MM.1S (cell line): ENCODE measurements around the gene CREM.

ENCODE experiments used
- DNase-seq: peaks from one replicate; pipeline ENCODE4 v3.0.0-alpha.2; 2015
- H2AFZ ChIP-seq: fragments of 300-600 bp; sonication (generic); 2 replicates; pipeline ENCODE4 v1.6.0; 2016; ENCODE audit warnings: antibody characterized with exemption, low read length
- H3F3A ChIP-seq: fragments of 300-600 bp; sonication (generic); 2 replicates; pipeline ENCODE4 v1.6.1; 2016; ENCODE audit warnings: mild to moderate bottlenecking, antibody characterized with exemption, low read length, moderate library complexity, mixed read lengths; ENCODE audit not compliant: insufficient read depth
- H3K27ac ChIP-seq: fragments of 300-600 bp; sonication (generic); 2 replicates; pipeline ENCODE4 v1.5.1; 2016; ENCODE audit warnings: mild to moderate bottlenecking, low read length
- H3K27me3 ChIP-seq: fragments of 300-600 bp; sonication (generic); replicated peaks from 2 replicates; pipeline ENCODE4 v1.6.0; 2016; ENCODE audit warnings: low read length; ENCODE audit not compliant: insufficient read depth
- H3K36me3 ChIP-seq: fragments of 300-600 bp; sonication (generic); replicated peaks from 2 replicates; pipeline ENCODE4 v1.6.1; 2016; ENCODE audit warnings: mild to moderate bottlenecking, low read length, mixed read lengths; ENCODE audit not compliant: insufficient read depth
- H3K4me1 ChIP-seq: fragments of 300-600 bp; sonication (generic); 2 replicates; pipeline ENCODE4 v1.6.1; 2016; ENCODE audit warnings: low read length, mixed read lengths
- H3K4me2 ChIP-seq: fragments of 300-600 bp; sonication (generic); 2 replicates; pipeline ENCODE4 v1.6.0; 2016; ENCODE audit warnings: low read depth, low read length
- H3K4me3 ChIP-seq: fragments of 300-600 bp; sonication (generic); 2 replicates; pipeline ENCODE4 v1.5.1; 2016; ENCODE audit warnings: low read length, mixed read lengths
- H3K79me2 ChIP-seq: fragments of 300-600 bp; sonication (generic); 2 replicates; pipeline ENCODE4 v1.6.1; 2016; ENCODE audit warnings: mixed run types, low read length, mixed read lengths
- H3K9ac ChIP-seq: fragments of 300-600 bp; sonication (generic); 2 replicates; pipeline ENCODE4 v1.6.1; 2016; ENCODE audit warnings: low read length, mixed read lengths
- H3K9me2 ChIP-seq: fragments of 300-600 bp; sonication (generic); replicated peaks from 2 replicates; pipeline ENCODE4 v1.6.1; 2016; ENCODE audit warnings: mild to moderate bottlenecking, low read length, mixed read lengths; ENCODE audit not compliant: insufficient read depth
- H3K9me3 ChIP-seq: fragments of 300-600 bp; sonication (generic); replicated peaks from 2 replicates; pipeline ENCODE4 v1.6.1; 2016; ENCODE audit warnings: mild to moderate bottlenecking, low read length, mixed read lengths; ENCODE audit not compliant: insufficient read depth
- H4K20me1 ChIP-seq: fragments of 300-600 bp; sonication (generic); 2 replicates; pipeline ENCODE4 v1.6.1; 2016; ENCODE audit warnings: mild to moderate bottlenecking, low read length, moderate library complexity, mixed read lengths; ENCODE audit not compliant: insufficient read depth
- CTCF ChIP-seq: fragments of 300-600 bp; sonication (generic); IDR thresholded peaks from 2 replicates; pipeline ENCODE4 v1.5.1; 2016; ENCODE audit warnings: antibody characterized with exemption, low read length, mixed read lengths
- EZH2 ChIP-seq: fragments of 300-600 bp; sonication (generic); optimal IDR thresholded peaks from 2 replicates; pipeline ENCODE3; 2017; ENCODE audit warnings: low read depth, mild to moderate bottlenecking, antibody characterized with exemption, low read length, mixed read lengths
- EZH2phosphoT487 ChIP-seq: fragments of 300-600 bp; sonication (generic); IDR thresholded peaks from 2 replicates; pipeline ENCODE4 v1.6.1; 2018; ENCODE audit warnings: antibody characterized with exemption, low read length

The CREM gene

DNA sequence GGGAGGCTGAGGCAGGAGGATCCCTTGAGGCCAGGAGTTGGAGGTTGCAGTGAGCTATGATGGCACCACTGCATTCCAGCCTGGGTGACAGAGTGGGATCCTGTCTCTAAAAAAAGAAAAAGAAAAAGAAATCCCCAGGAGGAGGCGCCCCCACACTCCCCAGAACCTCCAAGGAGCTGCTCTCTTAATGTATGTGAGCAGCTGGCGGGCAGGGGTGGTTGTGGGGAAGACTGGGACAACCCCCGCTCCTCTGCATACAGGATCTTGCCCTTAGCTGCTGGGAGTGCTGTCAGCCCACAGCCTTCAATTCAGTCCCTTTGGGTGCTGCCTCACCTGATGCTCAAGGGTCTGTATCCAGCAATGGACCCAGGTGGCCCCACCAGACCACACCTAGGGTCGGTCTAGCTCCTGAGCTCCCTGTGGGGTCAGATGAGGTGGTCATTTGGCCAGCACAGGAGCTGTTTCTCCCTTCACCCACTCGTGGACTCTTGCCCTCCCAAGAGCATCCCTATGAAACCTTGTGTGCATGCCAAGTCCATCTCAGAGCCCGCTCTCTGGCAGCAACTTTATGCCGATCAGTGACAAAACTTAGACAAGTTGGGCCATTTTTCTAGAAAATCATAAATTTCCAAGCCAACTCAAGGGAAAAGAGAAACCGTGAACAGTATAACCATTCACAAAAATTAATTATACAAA is 97.5 kb downstream of the CREM start:
- Histone ChIP-seq H3K4me2 (no peak overlapping the region), H3K79me2 (no peaks in the 10 kb centered on the region), H3K9ac (no peak overlapping the region), H3K27ac (no peak overlapping the region), H3K4me3 (no peak overlapping the region), H3K9me2 (no peaks in the 10 kb centered on the region), H3K36me3 (no peaks in the 10 kb centered on the region), H2AFZ (no peak overlapping the region), H3K4me1 (no peaks in the 10 kb centered on the region), H3K27me3 (no peaks in the 10 kb centered on the region), H3F3A (no peaks in the 10 kb centered on the region), H4K20me1 (no peaks in the 10 kb centered on the region), H3K9me3 (no peaks in the 10 kb centered on the region)
- no peak for TF ChIP-seq EZH2phosphoT487
- DNase-seq = no peak

DNA sequence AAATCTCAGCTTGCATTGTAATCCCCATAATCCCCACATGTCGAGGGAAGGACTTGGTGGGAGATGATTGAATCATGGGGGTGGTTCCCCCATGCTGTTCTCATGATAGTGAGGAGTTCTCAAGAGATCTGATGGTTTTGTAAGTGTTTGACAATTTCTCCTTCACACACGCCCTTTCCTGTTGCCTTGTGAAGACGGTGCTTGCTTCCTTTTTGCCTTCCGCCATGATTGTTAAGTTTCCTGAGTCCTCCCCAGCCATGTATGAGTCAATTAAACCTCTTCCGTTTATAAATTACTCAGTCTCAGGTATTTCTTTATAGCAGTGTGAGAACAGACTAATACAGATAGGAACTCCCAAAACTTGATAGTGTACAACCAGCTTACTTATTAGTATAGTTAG is 98.6 kb downstream of the CREM start:
- no peaks in the 10 kb centered on the region for H3F3A ChIP-seq
- no peaks in the 10 kb centered on the region for H3K4me1 ChIP-seq
- H3K27me3 ChIP-seq = no peaks in the 10 kb centered on the region
- H4K20me1 ChIP-seq = no peaks in the 10 kb centered on the region
- no peak overlapping the region for H3K27ac ChIP-seq
- no peak overlapping the region for H3K4me2 ChIP-seq
- H3K4me3 ChIP-seq = no peak overlapping the region
- TF ChIP-seq CTCF (no peak), EZH2phosphoT487 (no peak), EZH2 (no peak)
- no peaks in the 10 kb centered on the region for H3K9me3 ChIP-seq
- no peaks in the 10 kb centered on the region for H3K36me3 ChIP-seq
- no peak overlapping the region for H2AFZ ChIP-seq
- no peaks in the 10 kb centered on the region for H3K9me2 ChIP-seq
- DNase-seq = no peak
- H3K9ac ChIP-seq = no peak overlapping the region
- H3K79me2 ChIP-seq = no peaks in the 10 kb centered on the region

GRCh38 chr10:35226507-35226906 is 99.9 kb downstream of the CREM start:
- H3K79me2 ChIP-seq = no peaks in the 10 kb centered on the region
- no peaks in the 10 kb centered on the region for H3K4me1 ChIP-seq
- H3K9me3 ChIP-seq = no peaks in the 10 kb centered on the region
- no peaks in the 10 kb centered on the region for H3K9me2 ChIP-seq
- no peak overlapping the region for H3K27ac ChIP-seq
- H3K36me3 ChIP-seq = no peaks in the 10 kb centered on the region
- TF ChIP-seq EZH2phosphoT487 (no peak), CTCF (no peak), EZH2 (no peak)
- no peak overlapping the region for H3K9ac ChIP-seq
- H2AFZ ChIP-seq = no peak overlapping the region
- no peaks in the 10 kb centered on the region for H3K27me3 ChIP-seq
- H4K20me1 ChIP-seq = no peaks in the 10 kb centered on the region
- no peak for DNase-seq
- H3K4me2 ChIP-seq = no peak overlapping the region
- H3K4me3 ChIP-seq = no peak overlapping the region
- no peaks in the 10 kb centered on the region for H3F3A ChIP-seq

GRCh38 chr10:35228058-35228457 is 101.4 kb downstream of the CREM start:
- Histone ChIP-seq H3K79me2 (no peaks in the 10 kb centered on the region), H3K4me2 (no peak overlapping the region), H3K4me3 (no peak overlapping the region), H3K36me3 (no peaks in the 10 kb centered on the region), H4K20me1 (no peaks in the 10 kb centered on the region), H3K9ac (no peak overlapping the region), H3K9me3 (no peaks in the 10 kb centered on the region), H3K27ac (no peak overlapping the region), H3F3A (no peaks in the 10 kb centered on the region), H3K27me3 (no peaks in the 10 kb centered on the region), H3K4me1 (no peaks in the 10 kb centered on the region), H2AFZ (no peak overlapping the region), H3K9me2 (no peaks in the 10 kb centered on the region)
- TF ChIP-seq EZH2 (no peak), CTCF (no peak), EZH2phosphoT487 (no peak)
- no peak for DNase-seq
